AG09309 (cell line): ENCODE measurements around the gene HAUS7.

ENCODE experiments used
- DNase-seq: peaks from one replicate; pipeline ENCODE4 v3.0.0-alpha.2; 2010; ENCODE audit warnings: low read depth
- H3K4me3 ChIP-seq: 2 replicates; pipeline ENCODE4 v1.5.1; 2011; ENCODE audit warnings: mild to moderate bottlenecking, low read depth, low read length, moderate library complexity; ENCODE audit not compliant: control insufficient read depth
- CTCF ChIP-seq: IDR thresholded peaks from 2 replicates; pipeline ENCODE4 v1.5.1; 2011; ENCODE audit warnings: mild to moderate bottlenecking, low read depth, low read length, inconsistent platforms; ENCODE audit not compliant: insufficient read depth, control insufficient read depth; ENCODE audit errors: missing control alignments

The HAUS7 gene

GRCh38 chrX:153514259-153514658 lies 43.9 kb upstream of the HAUS7 start:
- no peak for DNase-seq
- no peak for TF ChIP-seq CTCF
- H3K4me3 ChIP-seq: no peak overlapping the region

GRCh38 chrX:153513265-153513664 lies 42.9 kb upstream of the HAUS7 start:
- no peak overlapping the region for H3K4me3 ChIP-seq
- no peak for DNase-seq

GRCh38 chrX:153512501-153512893 lies 42.1 kb upstream of the HAUS7 start:
- no peak overlapping the region for H3K4me3 ChIP-seq
- TF ChIP-seq CTCF: no peak
- DNase-seq: no peak

More at GRCh38 chrX:153513265-153513664, 42.9 kb upstream of the HAUS7 start:
- no peak for TF ChIP-seq CTCF

GRCh38 chrX:153511784-153512500 lies 41.6 kb upstream of the HAUS7 start:
- DNase-seq: no peak
- no peak for TF ChIP-seq CTCF
- H3K4me3 ChIP-seq: no peak overlapping the region

GRCh38 chrX:153510383-153510782 lies 40.0 kb upstream of the HAUS7 start:
- H3K4me3 ChIP-seq: no peak overlapping the region
- DNase-seq: no peak
- TF ChIP-seq CTCF: no peak

- H3K4me3 ChIP-seq: no peak overlapping the region
- TF ChIP-seq CTCF: no peak
- no peak for DNase-seq
Observed at GRCh38 chrX:153509592-153509991, 39.2 kb upstream of the HAUS7 start.
